ENCODE measurements around the gene UBE2J2. TPM values are rescaled to one million over a fixed set of nuclear protein-coding genes. Genes with fewer than 3 reads are reported as not detected.

The UBE2J2 gene
- total RNA-seq, 1 donor from 2014 or later: 40.0 TPM

DNA sequence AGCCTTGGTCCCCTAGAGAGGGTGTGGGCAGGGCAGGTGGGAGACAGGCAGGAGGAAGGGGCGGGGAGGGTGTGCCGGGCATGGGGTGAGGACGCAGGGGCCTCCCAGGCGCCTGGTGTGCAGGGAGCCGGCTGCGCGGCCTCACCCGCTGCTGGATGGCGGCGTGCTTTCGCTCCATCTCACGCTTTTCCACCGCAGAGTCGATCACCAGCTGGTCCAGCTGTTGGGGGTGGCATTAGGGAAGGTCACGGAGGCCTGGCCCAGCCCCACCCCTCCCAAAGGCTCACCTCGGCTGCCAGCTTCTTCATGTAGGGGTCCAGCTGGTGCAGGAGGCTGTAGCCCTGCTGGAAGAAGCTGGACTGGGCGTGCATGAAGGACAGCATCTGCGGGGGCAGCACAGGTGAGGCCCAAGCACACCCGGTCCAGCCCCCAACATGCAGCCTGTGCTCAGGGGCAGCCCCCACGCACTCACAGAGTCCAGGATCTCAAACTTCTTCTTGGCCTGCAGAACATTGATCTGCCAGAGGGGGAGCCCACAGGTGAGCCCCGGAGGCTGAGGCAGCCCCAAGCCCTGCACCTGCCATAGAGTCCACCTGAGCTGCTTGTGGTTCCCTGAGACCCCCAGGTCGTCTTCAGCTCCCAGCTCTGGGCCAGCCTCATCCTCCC lies 26.2 kb upstream of the UBE2J2 start:
- intact Hi-C loops (cut with DNase I): no loop called here
- no peak for ATAC-seq
- no peak for DNase-seq (ENCODE audit: missing footprints)

DNA sequence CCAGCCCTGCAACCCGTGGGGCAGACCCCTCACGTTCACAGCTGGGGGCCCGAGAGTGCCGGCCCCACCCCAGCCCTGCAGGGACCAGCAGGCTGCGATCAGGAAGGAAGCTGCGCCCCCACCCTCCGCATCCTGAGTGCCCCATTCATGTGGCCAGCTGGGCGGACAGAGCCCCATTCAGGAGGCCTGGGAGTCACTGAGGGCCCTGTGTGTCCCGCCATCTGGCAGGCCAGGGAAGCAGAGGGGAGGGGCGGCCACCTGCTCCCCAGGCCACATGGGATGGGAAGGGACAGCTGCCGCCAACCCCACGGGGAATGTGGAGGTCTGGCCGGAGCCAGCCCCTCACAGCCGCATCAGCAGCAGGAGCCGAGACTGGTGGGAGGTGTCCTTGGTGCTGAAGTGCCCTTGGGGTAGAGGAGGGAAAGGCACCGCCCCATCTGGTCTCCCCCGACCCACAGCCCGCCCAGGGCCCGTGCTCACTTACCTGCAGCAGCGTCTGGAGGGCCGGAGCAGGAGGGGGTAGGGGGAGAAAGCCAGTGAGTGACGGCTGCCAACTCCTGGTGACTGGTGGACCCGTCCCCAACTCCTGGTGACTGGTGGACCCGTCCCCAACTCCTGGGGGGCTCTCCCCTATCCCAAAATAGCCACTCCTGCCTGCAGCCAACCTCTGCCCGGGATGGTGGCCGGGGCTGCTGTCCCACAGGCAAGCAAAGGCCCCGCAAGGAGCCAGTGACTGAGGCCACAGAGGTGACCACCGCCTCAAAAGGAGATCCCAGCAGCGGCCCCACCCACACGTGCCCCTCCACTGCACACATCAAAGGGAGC lies 25.4 kb upstream of the UBE2J2 start:
- intact Hi-C loops (cut with DNase I): no loop called here
- DNase-seq (ENCODE audit: missing footprints) (no peak), ATAC-seq (no peak)

- DNase-seq (ENCODE audit: missing footprints) (no peak), ATAC-seq (no peak)
- intact Hi-C loops (cut with DNase I): no loop called here
These were observed 24.3 kb upstream of the UBE2J2 start for GRCh38 chr1:1297802-1298424.

- DNase-seq (ENCODE audit: missing footprints) (no peak), ATAC-seq (no peak)
- intact Hi-C loops (cut with DNase I): no loop called here
These were observed 22.7 kb upstream of the UBE2J2 start for GRCh38 chr1:1296070-1297061.

GRCh38 chr1:1295154-1295923 lies 21.7 kb upstream of the UBE2J2 start:
- intact Hi-C loops (cut with DNase I): no loop called here
- ATAC-seq: no peak
- DNase-seq (ENCODE audit: missing footprints): no peak

DNA sequence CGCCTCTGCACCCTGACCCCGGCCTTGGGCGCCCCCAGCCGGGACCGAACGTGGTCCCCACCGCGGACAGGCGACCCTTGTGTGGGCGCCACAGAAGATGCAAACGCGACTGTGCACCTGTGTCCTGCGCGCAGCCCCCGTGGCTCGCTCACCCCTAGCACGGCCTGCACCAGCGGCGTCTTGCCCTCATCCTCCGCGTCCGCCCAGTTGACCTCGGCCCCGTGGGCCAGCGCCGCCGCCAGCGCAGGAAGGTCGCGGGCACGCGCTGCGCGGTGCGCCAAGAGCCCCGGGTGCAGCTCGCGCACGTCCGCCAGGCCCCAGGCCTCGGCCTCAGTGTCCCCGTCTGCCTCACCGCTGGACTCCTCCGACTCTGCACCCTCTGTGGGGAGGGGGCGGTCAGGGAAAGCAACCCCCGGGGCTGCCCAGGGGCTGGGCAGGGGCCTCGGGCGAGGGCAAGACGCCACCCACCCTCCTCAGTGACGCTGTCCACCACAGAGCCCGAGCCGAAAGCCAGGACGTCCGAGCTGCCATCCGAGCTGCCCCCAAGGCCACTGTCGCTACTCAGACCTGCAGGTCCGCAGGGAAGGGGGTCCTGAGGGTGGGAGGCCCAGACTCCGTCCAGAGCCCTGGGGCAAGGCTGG lies 20.7 kb upstream of the UBE2J2 start:
- intact Hi-C loops (cut with DNase I): no loop called here
- DNase-seq (ENCODE audit: missing footprints) (no peak), ATAC-seq (no peak)

- intact Hi-C loops (cut with DNase I): no loop called here
- DNase-seq (ENCODE audit: missing footprints) (no peak), ATAC-seq (no peak)
These were observed 19.9 kb upstream of the UBE2J2 start for GRCh38 chr1:1293263-1294249.

DNA sequence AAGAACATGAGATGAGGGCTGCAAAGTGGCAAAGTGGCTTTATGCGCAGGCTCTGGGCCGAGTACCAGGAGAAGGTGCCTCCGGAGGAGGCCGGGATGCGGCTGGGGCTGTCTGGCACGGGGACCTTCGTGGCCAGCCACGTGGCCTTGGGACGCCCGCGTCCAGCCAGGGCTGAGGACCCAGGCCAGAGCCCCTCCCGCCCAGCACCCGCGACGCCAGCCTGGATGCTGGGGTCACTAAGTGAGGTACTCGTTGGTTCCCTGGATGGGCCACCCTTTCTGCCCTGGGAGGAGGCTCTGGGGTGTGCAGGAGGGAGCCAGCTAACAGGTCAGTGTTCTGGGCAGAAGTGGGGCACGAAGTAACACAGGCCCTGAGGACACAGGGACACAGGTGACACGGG lies 19.2 kb upstream of the UBE2J2 start:
- intact Hi-C loops (cut with DNase I): no loop called here
- DNase-seq (ENCODE audit: missing footprints): no peak
- no peak for ATAC-seq

GRCh38 chr1:1292442-1292779 lies 18.8 kb upstream of the UBE2J2 start:
- DNase-seq (ENCODE audit: missing footprints) (no peak), ATAC-seq (no peak)
- intact Hi-C loops (cut with DNase I): no loop called here

- ATAC-seq (peak; percentile 64), DNase-seq (ENCODE audit: missing footprints) (peak; percentile 78)
- intact Hi-C loops (cut with DNase I): loop anchor here (2.0 kb wide), 1 partner anchor 169 kb away; no protein-coding TSS in a partner anchor
These were observed 18.1 kb upstream of the UBE2J2 start for GRCh38 chr1:1291548-1292441.

DNA sequence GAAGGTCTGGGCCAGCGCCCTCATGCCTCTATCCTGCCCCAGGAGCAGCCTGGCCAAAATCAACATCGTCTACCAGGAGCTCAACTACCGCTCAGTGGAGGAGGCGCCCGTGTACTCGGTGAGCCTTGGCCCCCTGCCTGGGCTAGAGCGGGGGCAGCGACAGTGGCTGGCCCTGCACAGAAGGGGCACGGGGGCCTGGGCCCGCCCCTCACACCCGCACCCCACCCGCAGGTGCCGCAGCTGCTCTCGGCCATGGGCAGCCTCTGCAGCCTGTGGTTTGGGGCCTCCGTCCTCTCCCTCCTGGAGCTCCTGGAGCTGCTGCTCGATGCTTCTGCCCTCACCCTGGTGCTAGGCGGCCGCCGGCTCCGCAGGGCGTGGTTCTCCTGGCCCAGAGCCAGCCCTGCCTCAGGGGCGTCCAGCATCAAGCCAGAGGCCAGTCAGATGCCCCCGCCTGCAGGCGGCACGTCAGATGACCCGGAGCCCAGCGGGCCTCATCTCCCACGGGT lies 17.4 kb upstream of the UBE2J2 start:
- intact Hi-C loops (cut with DNase I): loop anchor here (2.0 kb wide), 1 partner anchor 168 kb away; no protein-coding TSS in a partner anchor
- DNase-seq (ENCODE audit: missing footprints) (peak; percentile 45), ATAC-seq (peak; percentile 6)

DNA sequence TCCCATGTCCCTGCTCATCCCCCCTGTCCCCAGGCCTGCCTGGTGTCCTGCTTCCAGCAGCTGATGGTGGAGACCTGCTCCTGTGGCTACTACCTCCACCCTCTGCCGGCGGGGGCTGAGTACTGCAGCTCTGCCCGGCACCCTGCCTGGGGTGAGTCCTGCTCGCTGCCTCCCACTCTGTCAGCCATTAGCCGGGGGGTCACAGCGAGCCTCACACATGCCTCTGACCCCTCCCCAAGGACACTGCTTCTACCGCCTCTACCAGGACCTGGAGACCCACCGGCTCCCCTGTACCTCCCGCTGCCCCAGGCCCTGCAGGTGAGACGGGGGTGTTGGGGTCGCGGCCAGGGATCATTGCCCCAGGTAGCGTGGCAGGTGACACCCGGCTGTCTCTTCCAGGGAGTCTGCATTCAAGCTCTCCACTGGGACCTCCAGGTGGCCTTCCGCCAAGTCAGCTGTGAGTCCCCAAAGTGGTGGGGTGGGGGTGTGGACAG lies 16.6 kb upstream of the UBE2J2 start:
- intact Hi-C loops (cut with DNase I): loop anchor here (2.0 kb wide), 1 partner anchor 167 kb away; no protein-coding TSS in a partner anchor
- no peak for ATAC-seq

GRCh38 chr1:1287288-1288110 lies 13.8 kb upstream of the UBE2J2 start:
- intact Hi-C loops (cut with DNase I): no loop called here
- no peak for DNase-seq (ENCODE audit: missing footprints)
- no peak for ATAC-seq

More for the DNA sequence above, 16.6 kb upstream of the UBE2J2 start:
- peak; percentile 74 for DNase-seq (ENCODE audit: missing footprints)
